ENCODE results near the gene PTAR1.

GRCh38 chr9:69801989-69802388 lies 42.2 kb upstream of the PTAR1 start:
- no peak for TF ChIP-seq CTCF (IDR thresholded peaks at IDR 0.05 in 2 of 3, conservative IDR thresholded peaks at IDR 0.05 in 1 of 3; ENCODE audit: borderline replicate concordance in 1 of 3, insufficient read depth in 1 of 3, low read depth in 2 of 3, low read length in 2 of 3)
- TF ChIP-seq POLR2AphosphoS5 (IDR thresholded peaks at IDR 0.05; ENCODE audit: low read depth, low read length) = no peak
- no peak for TF ChIP-seq TCF7L2 (IDR thresholded peaks at IDR 0.05; ENCODE audit: borderline replicate concordance, extremely low read depth, insufficient read depth, insufficient read length)
- TF ChIP-seq POLR2A (IDR thresholded peaks at IDR 0.05; ENCODE audit: borderline replicate concordance, extremely low read depth, insufficient read depth, insufficient read length) = no peak
- TF ChIP-seq EZH2 (IDR thresholded peaks at IDR 0.05) = no peak
